ENCODE data around the gene CCDC175.

- TF ChIP-seq CTCF (IDR thresholded peaks at IDR 0.05 in 4 of 5, conservative IDR thresholded peaks at IDR 0.05 in 1 of 5) (no peak), POLR2A (IDR thresholded peaks at IDR 0.05) (no peak)
These were observed 114.7 kb downstream of the CCDC175 start for GRCh38 chr14:59461891-59462290.

All from gastrocnemius medialis (tissue), 4 donors.